Adrenal gland (tissue), 12 donors: ENCODE results near the gene HOMER1. TPM values are rescaled to one million over a fixed set of nuclear protein-coding genes. Genes with fewer than 3 reads are reported as not detected.
"Not testable (repeated sequence)": the region's sequence is repeated elsewhere in the genome, so short reads cannot be mapped to it uniquely, and the experiment has no call there.

Experiments
- DNase-seq, 7 donors: peaks; one replicate each; pipeline ENCODE4 v3.0.0-alpha.2; 2019 to 2020
- H3K27ac ChIP-seq, 5 donors: fragments of 200-600 bp; sonication (generic) in 4 of 5; 1 replicate in 3 of 5; 2 replicates in 2 of 5; pipeline versions ENCODE4 v1.5.1 to v1.8.0; 2016 to 2020; ENCODE audit warnings: mild to moderate bottlenecking in 1 of 5
- H3K27me3 ChIP-seq: fragments of 200-600 bp; 2 replicates; pipeline ENCODE4 v1.8.0; 2021
- H3K36me3 ChIP-seq, 2 donors: fragments of 200-600 bp; replicated peaks in 1 of 2; 1 replicate in 1 of 2; 2 replicates in 1 of 2; pipeline versions ENCODE4 v1.5.1 to v1.8.0; 2018 to 2022
- H3K4me1 ChIP-seq, 2 donors: fragments of 200-600 bp; replicated peaks in 1 of 2; 1 replicate in 1 of 2; 2 replicates in 1 of 2; pipeline versions ENCODE4 v1.5.1 to v1.8.0; 2018 to 2021
- H3K4me3 ChIP-seq, 4 donors: fragments of 200-600 bp; sonication (generic) in 3 of 4; one replicate each; pipeline ENCODE4 v1.5.1; 2016 to 2018
- H3K9me3 ChIP-seq, 3 donors: fragments of 200-600 bp; sonication (generic) in 1 of 3; replicated peaks in 1 of 3; 1 replicate in 2 of 3; 2 replicates in 1 of 3; pipeline versions ENCODE4 v1.5.1 to v1.8.0; 2016 to 2021
- POLR2A ChIP-seq, 2 donors: fragments of 450-650 bp; IDR thresholded peaks; one replicate each; pipeline ENCODE4 v1.6.1; 2017; ENCODE audit warnings: antibody characterized with exemption in 2 of 2, mild to moderate bottlenecking in 2 of 2, moderate library complexity in 1 of 2
- WGBS, 4 donors: extraction: QIAGEN DNeasy Blood & Tissue Kit in 2 of 4; methylation state at CpG; one replicate each; pipeline versions ENCODE4 v1.1.5 to v1.1.7; 2013 to 2017; 5-methylcytosine and 5-hydroxymethylcytosine counted together
- intact Hi-C, 2 donors: fragments of 100-400 bp; cut with DNase I; formaldehyde crosslinking; loops; one replicate each; pipeline versions ENCODE4 v1.14.1 to v1.15.0; 2022 to 2023
- polyA plus RNA-seq, 3 donors: library from polyadenylated mRNA; stranded (reverse); fragments of 200-250 nt in 2 of 3; fragments of 350-450 nt in 1 of 3; fragmentation: Illumina TruSeq in 1 of 3; extraction: RNeasy Lipid Tissue Mini Kit (QIAGEN cat#74804) in 1 of 3; gene quantifications; one replicate each; pipeline ENCODE4 v1.2.3, GENCODE V29; 2013 to 2014
- total RNA-seq, 9 donors: library from RNA; depleted of rRNA in 4 of 9; stranded (reverse); fragments of >200 nt in 4 of 9; fragments of 120-200 nt in 1 of 9; fragmentation: NEBNext Ultra II Directional in 1 of 9; extraction: Animal tissue kit (Norgen Biotek cat#: 25700) in 1 of 9; gene quantifications; one replicate each; pipeline versions ENCODE4 v1.1.0 to v1.2.4, GENCODE V29; 2013 to 2023
- TF ChIP-seq, protein P1 (sequence below), 6 experiments: fragments of 450-650 bp in 4 of 6; fragments of 200-600 bp in 2 of 6; sonication (generic) in 1 of 6; IDR thresholded peaks; 1 replicate in 5 of 6; 2 replicates in 1 of 6; pipeline versions ENCODE4 v1.5.1 to v1.8.0; 2016 to 2021; ENCODE audit warnings: antibody characterized with exemption in 6 of 6, mild to moderate bottlenecking in 2 of 6, moderate library complexity in 1 of 6
- donor health status: healthy with polysubstance abuse.
- donor health status: Bipolar disorder and iron deficiency.
- donor health status: DM: yes; HTN: yes; CAD: no.
- donor health status: DM: no; HTN: no; CAD: no.
- donor health status: DM: no; HTN: no; CAD: no.
- donor health status: DM: yes; HTN: yes; CAD: no.

The HOMER1 gene
- total and polyA plus RNA-seq, 12 donors = 0.06 to 10.4 (median 0.78) TPM

DNA sequence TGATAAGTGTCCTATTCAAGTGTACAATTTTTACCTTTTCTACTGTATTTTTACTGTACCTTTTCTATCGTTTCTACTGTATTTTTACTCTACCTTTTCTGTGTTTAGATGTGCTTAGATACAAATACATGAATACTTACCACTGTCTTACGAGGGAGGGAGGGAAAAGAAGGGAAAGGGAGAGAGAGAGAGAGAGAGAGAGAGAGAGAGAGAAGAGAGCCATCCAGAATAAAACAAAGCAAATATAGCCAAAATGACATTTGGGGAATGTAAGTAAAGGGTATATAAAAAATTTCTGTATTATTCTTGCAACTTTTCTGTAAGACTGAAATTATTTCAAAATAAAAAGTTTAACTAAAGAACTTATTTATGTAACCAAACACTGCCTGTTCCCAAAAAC, 121.2 kb downstream of the HOMER1 start:
- H3K27ac ChIP-seq = no peak overlapping the region
- intact Hi-C loops = no loop called here
- H3K4me3 ChIP-seq = no peak overlapping the region
- H3K27me3 ChIP-seq = no peaks in the 10 kb centered on the region
- 66 to 83% (median 74%) methylated on average over 2 of the region's 2 CpGs for WGBS, 4 donors
- DNase-seq = no peak
- H3K4me1 ChIP-seq = no peaks in the 10 kb centered on the region
- TF ChIP-seq POLR2A (IDR thresholded peaks at IDR 0.05) = no peak
- TF ChIP-seq, protein P1, sequence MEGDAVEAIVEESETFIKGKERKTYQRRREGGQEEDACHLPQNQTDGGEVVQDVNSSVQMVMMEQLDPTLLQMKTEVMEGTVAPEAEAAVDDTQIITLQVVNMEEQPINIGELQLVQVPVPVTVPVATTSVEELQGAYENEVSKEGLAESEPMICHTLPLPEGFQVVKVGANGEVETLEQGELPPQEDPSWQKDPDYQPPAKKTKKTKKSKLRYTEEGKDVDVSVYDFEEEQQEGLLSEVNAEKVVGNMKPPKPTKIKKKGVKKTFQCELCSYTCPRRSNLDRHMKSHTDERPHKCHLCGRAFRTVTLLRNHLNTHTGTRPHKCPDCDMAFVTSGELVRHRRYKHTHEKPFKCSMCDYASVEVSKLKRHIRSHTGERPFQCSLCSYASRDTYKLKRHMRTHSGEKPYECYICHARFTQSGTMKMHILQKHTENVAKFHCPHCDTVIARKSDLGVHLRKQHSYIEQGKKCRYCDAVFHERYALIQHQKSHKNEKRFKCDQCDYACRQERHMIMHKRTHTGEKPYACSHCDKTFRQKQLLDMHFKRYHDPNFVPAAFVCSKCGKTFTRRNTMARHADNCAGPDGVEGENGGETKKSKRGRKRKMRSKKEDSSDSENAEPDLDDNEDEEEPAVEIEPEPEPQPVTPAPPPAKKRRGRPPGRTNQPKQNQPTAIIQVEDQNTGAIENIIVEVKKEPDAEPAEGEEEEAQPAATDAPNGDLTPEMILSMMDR (IDR thresholded peaks at IDR 0.05) = no peak
- H3K36me3 ChIP-seq = no peaks in the 10 kb centered on the region
- H3K9me3 ChIP-seq = no peaks in the 10 kb centered on the region

DNA sequence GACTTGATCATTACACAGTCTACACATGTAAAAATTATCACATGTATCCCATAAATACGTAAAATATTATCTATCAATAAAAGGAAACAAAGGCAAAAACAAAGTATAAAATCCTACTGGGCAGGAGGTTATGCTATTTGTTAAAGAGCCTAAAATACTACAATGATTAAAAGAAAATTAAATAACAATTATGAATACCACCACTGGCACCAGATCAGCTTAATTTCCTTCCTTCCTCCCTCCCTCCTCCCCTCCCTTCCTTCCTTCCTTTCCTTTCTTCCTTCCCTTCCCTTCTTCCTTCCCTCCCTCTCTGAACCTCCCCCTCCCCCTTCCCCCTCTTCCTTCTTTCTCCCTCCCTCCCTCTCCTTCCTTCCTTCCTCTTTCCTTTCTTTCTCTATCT, 127.3 kb downstream of the HOMER1 start:
- Histone ChIP-seq H3K27ac (no peak overlapping the region), H3K36me3 (no peaks in the 10 kb centered on the region), H3K4me1 (no peaks in the 10 kb centered on the region), H3K9me3 (no peaks in the 10 kb centered on the region), H3K27me3 (no peaks in the 10 kb centered on the region), H3K4me3 (no peak overlapping the region)
- no peak for DNase-seq
- WGBS, 4 donors = 77 to 92% (median 82%) methylated on average over 1 of the region's 1 CpG
- intact Hi-C loops = no loop called here
- TF ChIP-seq POLR2A (IDR thresholded peaks at IDR 0.05) = no peak
- TF ChIP-seq, protein P1 (IDR thresholded peaks at IDR 0.05) = no peak

DNA sequence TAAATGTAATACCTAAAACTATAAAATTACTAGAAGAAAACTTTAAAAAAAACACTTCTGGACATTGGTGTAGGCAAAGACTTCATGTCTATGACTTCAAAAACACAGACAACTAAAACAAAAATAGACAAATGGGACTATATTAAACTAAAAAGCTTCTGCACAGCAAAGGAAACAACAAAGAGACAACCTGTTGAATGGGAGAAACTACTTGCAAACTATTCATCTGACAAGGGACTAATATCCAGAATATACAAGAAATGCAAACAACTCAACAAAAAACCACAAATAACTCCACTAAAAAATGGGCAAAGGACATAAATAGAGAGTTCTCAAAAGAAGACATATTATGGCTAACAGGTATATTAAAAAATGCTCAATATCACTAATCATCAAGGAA, 128.8 kb downstream of the HOMER1 start:
- intact Hi-C loops, DNase-seq, H3K4me3 ChIP-seq, H3K36me3 ChIP-seq, H3K27me3 ChIP-seq, H3K4me1 ChIP-seq, H3K27ac ChIP-seq, H3K9me3 ChIP-seq: not testable (repeated sequence)

DNA sequence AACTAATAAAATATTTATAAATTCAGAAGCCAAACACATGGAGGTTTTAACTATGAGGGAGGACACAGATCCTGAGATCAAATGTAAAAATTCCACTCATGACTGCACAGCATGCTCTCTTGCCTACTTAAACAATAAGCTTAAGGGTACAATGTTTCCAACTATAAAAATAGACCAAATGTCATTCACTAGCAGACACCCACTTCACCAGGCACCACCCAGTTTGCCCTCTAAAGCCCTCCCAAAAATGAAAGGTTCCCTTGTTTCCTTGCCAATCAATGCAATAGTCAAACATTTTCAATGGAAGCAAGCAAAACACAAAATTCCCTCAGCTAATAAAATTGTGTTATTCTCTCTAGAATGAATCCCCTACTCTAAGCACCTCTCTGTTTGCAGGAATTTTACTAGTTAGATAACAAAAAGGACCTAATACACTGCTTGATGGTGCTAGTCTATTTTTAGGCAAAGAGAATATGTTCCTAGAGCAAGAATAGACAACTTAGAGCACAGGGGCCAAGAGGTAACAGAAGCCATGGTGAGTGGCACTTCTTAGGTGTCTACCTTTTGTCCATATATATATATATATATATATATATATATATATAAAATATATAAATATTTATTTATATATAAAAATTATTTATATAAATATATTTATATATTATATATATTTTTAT, 135.3 kb downstream of the HOMER1 start:
- no peaks in the 10 kb centered on the region for H3K36me3 ChIP-seq
- intact Hi-C loops = no loop called here
- no peak overlapping the region for H3K4me3 ChIP-seq
- H3K27ac ChIP-seq = no peak overlapping the region
- no peaks in the 10 kb centered on the region for H3K9me3 ChIP-seq
- TF ChIP-seq POLR2A (IDR thresholded peaks at IDR 0.05) = no peak
- TF ChIP-seq, protein P1 (IDR thresholded peaks at IDR 0.05) = no peak
- H3K4me1 ChIP-seq = no peaks in the 10 kb centered on the region
- no peak for DNase-seq
- no peaks in the 10 kb centered on the region for H3K27me3 ChIP-seq

DNA sequence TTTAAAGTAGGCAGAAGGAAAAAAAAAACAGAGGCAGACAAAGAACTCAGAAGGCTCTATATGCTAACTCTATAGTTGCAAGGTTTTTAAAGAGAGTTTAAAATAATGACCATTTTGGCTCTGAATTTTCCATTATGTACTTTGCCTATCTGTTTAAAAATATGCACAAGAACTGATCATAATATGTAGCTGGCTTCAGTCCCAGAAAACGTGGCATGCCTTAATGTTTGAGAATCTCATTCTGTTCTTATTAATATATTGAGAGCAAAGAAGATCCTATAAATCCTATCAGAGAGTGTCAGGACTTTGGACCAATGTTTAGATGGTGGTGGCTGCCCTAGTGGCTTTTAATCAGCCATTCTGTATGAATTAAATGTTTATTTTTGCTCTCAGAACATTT, 156.5 kb downstream of the HOMER1 start:
- Histone ChIP-seq H3K4me3 (no peak overlapping the region), H3K9me3 (no peaks in the 10 kb centered on the region), H3K36me3 (no peaks in the 10 kb centered on the region), H3K4me1 (no peaks in the 10 kb centered on the region), H3K27ac (no peak overlapping the region), H3K27me3 (no peaks in the 10 kb centered on the region)
- intact Hi-C loops = no loop called here
- 15 to 30% (median 23%) methylated on average over 1 of the region's 1 CpG for WGBS, 4 donors
- no peak for DNase-seq
- no peak for TF ChIP-seq POLR2A (IDR thresholded peaks at IDR 0.05)
- TF ChIP-seq, protein P1 (IDR thresholded peaks at IDR 0.05) = no peak
